ENCODE data around the gene EIF4A3. TPM values are rescaled to one million over a fixed set of nuclear protein-coding genes. Genes with fewer than 3 reads are reported as not detected.

Gene EIF4A3
- total RNA-seq, 2 experiments from 2014 or later = 259 to 313 TPM

DNA sequence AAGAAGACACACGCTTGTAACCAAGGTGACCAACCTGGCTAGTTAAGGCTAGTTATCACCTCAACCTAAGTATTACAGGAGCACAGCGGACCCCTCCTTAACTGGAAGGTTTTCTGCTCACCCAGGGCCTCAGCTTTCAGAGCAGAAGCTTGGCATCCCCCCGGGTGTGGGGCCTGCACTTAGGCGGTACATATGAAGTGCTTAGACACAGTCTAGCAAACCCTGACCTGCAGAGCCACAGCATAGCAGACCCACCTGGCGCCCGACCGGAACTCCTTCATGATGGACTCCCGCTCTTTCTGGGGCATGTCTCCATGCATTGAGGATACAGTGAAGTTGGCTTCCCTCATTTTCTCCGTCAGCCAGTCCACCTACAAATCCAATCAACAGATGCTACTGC is 9.8 kb downstream of the EIF4A3 start:
- POLR2A ChIA-PET = no interaction called here

DNA sequence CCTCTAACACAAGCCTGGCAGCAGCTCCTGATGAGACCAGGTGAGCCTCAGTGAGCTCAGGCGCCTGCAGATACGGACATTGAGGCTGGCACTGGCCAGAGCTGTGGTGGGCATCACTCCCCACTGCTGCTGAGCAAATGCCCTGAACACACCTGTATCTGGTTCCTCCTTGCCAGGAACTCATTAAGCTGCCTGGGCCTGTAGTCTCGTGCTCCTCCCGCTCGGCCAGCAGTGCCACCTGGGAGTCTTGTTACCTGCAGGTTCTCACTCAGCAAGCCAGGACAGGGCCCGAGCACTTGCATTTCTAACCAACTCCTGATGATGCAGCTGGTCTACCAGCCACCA is 13.3 kb downstream of the EIF4A3 start:
- CTCF ChIA-PET (ENCODE audit: unreplicated experiment) = no interaction called here
- Histone ChIP-seq H3K9me3 (ENCODE audit: low read length) (no peaks in the 10 kb centered on the region), H2AFZ (ENCODE audit: low read length) (no peak overlapping the region), H4K20me1 (ENCODE audit: insufficient read depth, low read length) (peaks cover 5% of the 10 kb centered on the region; the same call in 1 of the 2 replicates), H3K36me3 (ENCODE audit: insufficient read depth, low read length) (peaks cover 66% of the 10 kb centered on the region), H3K9me2 (ENCODE audit: insufficient read depth, low read length) (no peaks in the 10 kb centered on the region), H3K4me1 (ENCODE audit: insufficient read depth, low read length, poor library complexity, severe bottlenecking) (no peaks in the 10 kb centered on the region), H3K4me2 (ENCODE audit: low read length) (no peak overlapping the region), H3K4me3 (ENCODE audit: low read depth, low read length, poor library complexity, severe bottlenecking) (no peak overlapping the region), H3K27ac (ENCODE audit: low read depth, low read length, poor library complexity, severe bottlenecking) (no peak overlapping the region), H3K79me2 (ENCODE audit: insufficient read depth, low read depth, low read length) (no peaks in the 10 kb centered on the region)
- TF ChIP-seq EZH2phosphoT487 (IDR thresholded peaks at IDR 0.05; ENCODE audit: borderline replicate concordance, low read depth, low read length) = no peak
- TF ChIP-seq, protein P1, sequence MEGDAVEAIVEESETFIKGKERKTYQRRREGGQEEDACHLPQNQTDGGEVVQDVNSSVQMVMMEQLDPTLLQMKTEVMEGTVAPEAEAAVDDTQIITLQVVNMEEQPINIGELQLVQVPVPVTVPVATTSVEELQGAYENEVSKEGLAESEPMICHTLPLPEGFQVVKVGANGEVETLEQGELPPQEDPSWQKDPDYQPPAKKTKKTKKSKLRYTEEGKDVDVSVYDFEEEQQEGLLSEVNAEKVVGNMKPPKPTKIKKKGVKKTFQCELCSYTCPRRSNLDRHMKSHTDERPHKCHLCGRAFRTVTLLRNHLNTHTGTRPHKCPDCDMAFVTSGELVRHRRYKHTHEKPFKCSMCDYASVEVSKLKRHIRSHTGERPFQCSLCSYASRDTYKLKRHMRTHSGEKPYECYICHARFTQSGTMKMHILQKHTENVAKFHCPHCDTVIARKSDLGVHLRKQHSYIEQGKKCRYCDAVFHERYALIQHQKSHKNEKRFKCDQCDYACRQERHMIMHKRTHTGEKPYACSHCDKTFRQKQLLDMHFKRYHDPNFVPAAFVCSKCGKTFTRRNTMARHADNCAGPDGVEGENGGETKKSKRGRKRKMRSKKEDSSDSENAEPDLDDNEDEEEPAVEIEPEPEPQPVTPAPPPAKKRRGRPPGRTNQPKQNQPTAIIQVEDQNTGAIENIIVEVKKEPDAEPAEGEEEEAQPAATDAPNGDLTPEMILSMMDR (conservative IDR thresholded peaks at IDR 0.05; ENCODE audit: low read length) = no peak
- intact Hi-C loops (cut with micrococcal nuclease; ENCODE audit: unreplicated experiment) = no loop called here
- POLR2A ChIA-PET = interaction anchor here (0.6 to 1.9 kb wide), 3 partner anchors 9 to 707 kb away, joined by 3 to 5 read pairs (median 3); no protein-coding TSS in a partner anchor
- no peak for DNase-seq (ENCODE audit: low spot score)
- BruUV-seq (replicated peaks) = no TSS peak

More for the DNA sequence above, 9.8 kb downstream of the EIF4A3 start:
- intact Hi-C loops (cut with micrococcal nuclease; ENCODE audit: unreplicated experiment) = no loop called here
- H3K79me2 ChIP-seq (ENCODE audit: insufficient read depth, low read depth, low read length) = peaks cover 7% of the 10 kb centered on the region; the same call in 1 of the 2 replicates
- no peaks in the 10 kb centered on the region for H3K9me2 ChIP-seq (ENCODE audit: insufficient read depth, low read length)
- H3K4me3 ChIP-seq (ENCODE audit: low read depth, low read length, poor library complexity, severe bottlenecking) = no peak overlapping the region
- H3K27ac ChIP-seq (ENCODE audit: low read depth, low read length, poor library complexity, severe bottlenecking) = no peak overlapping the region
- no TSS peak for BruUV-seq (replicated peaks)
- H3K36me3 ChIP-seq (ENCODE audit: insufficient read depth, low read length) = peaks cover 100% of the 10 kb centered on the region
- H3K4me1 ChIP-seq (ENCODE audit: insufficient read depth, low read length, poor library complexity, severe bottlenecking) = no peaks in the 10 kb centered on the region
- H4K20me1 ChIP-seq (ENCODE audit: insufficient read depth, low read length) = peaks cover 7% of the 10 kb centered on the region; the same call in 1 of the 2 replicates
- H3K4me2 ChIP-seq (ENCODE audit: low read length) = no peak overlapping the region
- H2AFZ ChIP-seq (ENCODE audit: low read length) = no peak overlapping the region
- no peak for TF ChIP-seq EZH2phosphoT487 (IDR thresholded peaks at IDR 0.05; ENCODE audit: borderline replicate concordance, low read depth, low read length)
- TF ChIP-seq, protein P1 (conservative IDR thresholded peaks at IDR 0.05; ENCODE audit: low read length) = no peak
- DNase-seq (ENCODE audit: low spot score) = no peak
- CTCF ChIA-PET (ENCODE audit: unreplicated experiment) = no interaction called here
- H3K9me3 ChIP-seq (ENCODE audit: low read length) = no peaks in the 10 kb centered on the region

DNA sequence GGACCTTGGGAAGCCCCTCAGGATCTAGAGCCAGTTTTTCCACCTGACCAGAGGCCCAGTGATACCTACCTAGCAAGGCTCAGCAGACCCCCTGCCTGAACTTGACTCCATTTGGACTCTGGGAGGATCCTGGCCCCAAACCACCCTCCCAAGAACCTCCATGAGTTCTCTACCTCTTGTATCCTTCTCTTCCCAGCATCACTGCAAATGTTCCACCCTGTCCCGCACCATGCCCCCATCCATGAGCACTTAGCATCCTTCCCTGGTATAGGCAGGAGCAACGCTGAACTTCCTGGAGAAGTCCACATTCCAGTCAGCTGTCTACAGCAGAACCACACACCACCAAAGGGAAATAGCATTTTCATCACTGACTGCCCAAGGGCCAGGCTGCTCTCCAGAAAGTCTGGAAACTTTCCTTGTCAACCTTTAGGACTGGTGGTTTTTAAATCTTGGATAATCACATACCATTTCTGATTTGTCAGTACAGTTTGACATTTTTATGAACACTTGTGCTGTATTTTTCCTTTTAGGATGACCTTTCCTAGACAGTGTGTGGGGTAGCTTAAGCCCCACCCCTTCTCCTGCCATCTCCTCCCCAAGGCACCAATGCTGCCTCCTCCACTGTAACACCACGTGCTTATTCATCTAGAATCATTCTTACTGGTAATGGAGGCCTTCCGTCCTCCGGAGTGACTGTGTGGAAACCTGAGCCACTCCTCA is 13.9 kb downstream of the EIF4A3 start:
- Histone ChIP-seq H3K4me2 (ENCODE audit: low read length) (no peak overlapping the region), H3K9me3 (ENCODE audit: low read length) (no peaks in the 10 kb centered on the region), H3K9me2 (ENCODE audit: insufficient read depth, low read length) (no peaks in the 10 kb centered on the region), H3K27ac (ENCODE audit: low read depth, low read length, poor library complexity, severe bottlenecking) (no peak overlapping the region), H3K4me3 (ENCODE audit: low read depth, low read length, poor library complexity, severe bottlenecking) (no peak overlapping the region), H4K20me1 (ENCODE audit: insufficient read depth, low read length) (peaks cover 5% of the 10 kb centered on the region; the same call in 1 of the 2 replicates), H3K79me2 (ENCODE audit: insufficient read depth, low read depth, low read length) (no peaks in the 10 kb centered on the region), H2AFZ (ENCODE audit: low read length) (no peak overlapping the region), H3K4me1 (ENCODE audit: insufficient read depth, low read length, poor library complexity, severe bottlenecking) (no peaks in the 10 kb centered on the region), H3K36me3 (ENCODE audit: insufficient read depth, low read length) (peaks cover 60% of the 10 kb centered on the region)
- intact Hi-C loops (cut with micrococcal nuclease; ENCODE audit: unreplicated experiment) = no loop called here
- ChIA-PET POLR2A (interaction anchor here (1.0 to 1.9 kb wide), 2 partner anchors 9 kb away, joined by 3 to 5 read pairs; no protein-coding TSS in a partner anchor), CTCF (ENCODE audit: unreplicated experiment) (no interaction called here)
- TF ChIP-seq, protein P1 (conservative IDR thresholded peaks at IDR 0.05; ENCODE audit: low read length) = no peak
- TF ChIP-seq EZH2phosphoT487 (IDR thresholded peaks at IDR 0.05; ENCODE audit: borderline replicate concordance, low read depth, low read length) = no peak
- DNase-seq (ENCODE audit: low spot score) = no peak
- BruUV-seq (replicated peaks) = no TSS peak
